CD4-positive, alpha-beta T cell treated with Interleukin-4 for 1 hour (primary cell): ENCODE data around the gene NBEA.

Source experiments
- DNase-seq, 2 donors: peaks; one replicate each; pipeline ENCODE4 v3.0.0-alpha.2; 2020 to 2022

Gene NBEA

DNA sequence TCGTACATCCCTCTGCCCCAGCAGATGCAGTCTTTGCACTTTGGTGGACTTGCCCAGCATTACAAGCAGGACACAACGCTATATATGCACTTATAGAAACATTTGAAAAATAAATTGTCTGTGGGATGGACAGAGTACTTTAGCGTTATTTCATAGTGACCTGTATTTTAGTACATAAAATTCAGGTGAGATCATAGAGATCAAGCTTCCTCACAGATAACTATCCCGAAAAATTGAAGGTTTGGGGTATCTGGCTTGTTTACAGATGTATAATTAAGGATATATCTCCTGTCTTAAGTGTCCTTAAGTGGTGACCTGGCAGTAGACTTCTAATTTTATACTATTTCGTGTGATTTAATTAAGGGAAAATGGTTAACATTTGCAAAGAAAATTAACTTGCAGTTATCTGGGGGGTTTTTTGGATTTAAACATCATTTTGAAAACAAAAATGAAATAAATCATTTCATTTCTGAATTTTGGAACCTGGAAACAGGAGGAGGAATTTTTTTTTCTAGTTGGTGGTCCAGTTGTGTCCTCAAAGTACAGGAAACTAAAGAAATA, 535.4 kb downstream of the NBEA start:
- no peak for DNase-seq

DNA sequence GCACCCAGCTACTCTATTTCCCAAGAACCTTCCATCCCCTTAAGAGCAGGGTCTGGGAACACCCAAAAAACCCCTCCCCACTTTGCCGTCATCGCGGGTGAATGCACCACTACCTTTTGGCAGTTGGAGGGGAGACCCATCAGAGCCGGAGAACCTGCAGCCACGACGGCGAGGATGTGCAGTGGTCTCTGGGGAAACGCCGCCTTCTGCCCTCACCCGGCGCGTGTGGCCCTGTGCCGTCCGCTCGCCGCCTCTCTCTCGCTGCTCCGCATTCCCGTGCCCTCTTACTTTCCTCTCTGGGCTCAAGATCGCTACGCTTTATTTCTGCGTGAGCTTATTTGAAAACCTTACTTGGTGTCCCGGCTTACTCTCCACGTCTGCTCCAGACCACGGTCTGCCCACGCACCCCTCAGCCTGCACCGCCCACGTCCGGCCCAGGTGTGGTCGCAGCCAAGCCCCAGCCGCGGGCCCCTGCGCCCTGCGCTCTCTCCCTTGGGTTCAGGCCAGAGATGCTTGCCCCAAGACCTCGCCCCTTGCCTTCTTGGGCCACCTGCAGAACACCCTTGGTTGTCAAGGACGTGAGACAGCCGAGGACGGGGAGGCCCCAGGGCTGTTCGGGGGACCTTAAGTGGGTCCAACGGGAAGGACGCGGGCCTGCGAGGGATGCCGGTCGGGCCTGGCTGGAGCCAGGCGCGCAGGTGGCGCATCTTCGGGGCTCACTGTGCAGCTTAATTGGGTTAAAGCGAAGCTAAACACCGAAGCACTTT, 536.4 kb downstream of the NBEA start:
- DNase-seq = no peak

DNA sequence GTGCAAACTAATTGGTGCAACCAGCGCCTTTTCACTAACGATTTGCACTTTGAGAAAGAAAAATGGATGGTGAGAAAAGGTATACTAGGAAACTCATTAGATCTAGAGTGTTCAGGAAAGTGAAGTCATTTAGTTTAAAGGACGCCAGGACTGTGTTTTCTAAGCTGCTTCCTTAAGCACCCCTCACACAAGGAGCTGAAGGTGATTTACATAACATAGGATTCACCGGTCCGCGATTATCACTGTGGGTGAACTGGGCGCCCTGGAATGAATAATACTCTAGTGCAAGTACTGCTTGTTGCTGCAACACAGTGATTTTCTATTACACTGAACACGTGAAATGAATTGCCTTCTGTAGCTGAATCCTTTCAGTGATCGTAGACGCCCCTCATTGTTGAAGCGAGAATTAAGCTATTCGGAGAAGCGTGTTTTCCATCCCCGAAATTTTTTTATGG, 537.0 kb downstream of the NBEA start:
- DNase-seq = no peak

- no peak for DNase-seq
Measured at GRCh38 chr13:35479706-35480105, 537.6 kb downstream of the NBEA start.

GRCh38 chr13:35480346-35480745, 538.3 kb downstream of the NBEA start:
- no peak for DNase-seq

DNA sequence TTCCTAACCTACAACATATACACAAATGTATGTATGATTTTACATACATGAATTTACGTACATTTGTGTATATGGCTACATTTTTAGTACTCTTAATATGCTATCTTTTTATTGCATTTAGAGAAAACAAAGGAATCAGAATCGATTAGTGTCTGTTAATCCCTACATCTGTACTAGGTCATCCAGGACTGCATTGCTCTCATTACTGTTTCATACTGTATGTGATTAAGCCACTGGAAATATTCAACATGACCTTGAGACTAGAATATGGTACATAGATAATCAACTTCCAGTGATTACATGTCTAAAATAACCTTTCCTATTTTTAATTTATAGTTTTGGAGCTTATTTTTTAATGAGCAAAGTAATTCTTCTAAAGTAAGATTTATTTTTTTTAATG, 539.7 kb downstream of the NBEA start:
- no peak for DNase-seq

DNA sequence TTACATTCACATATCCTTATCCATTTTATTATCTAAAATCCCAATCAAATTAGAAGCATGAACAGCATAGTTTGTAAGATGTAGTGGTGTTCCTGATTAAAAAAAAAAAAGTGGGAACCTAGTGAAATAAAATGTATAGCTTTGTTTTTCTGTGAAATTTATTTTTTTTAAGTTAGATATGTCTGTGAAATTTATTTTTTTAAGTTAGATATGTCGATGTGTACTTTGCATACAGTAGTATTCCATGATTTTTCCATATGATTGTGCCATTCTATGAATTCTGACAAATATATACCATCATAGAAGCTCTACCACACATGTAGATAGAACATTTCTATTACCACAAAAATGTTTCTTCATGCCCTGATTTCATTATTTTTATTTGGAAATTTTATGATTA, 540.5 kb downstream of the NBEA start:
- no peak for DNase-seq

DNA sequence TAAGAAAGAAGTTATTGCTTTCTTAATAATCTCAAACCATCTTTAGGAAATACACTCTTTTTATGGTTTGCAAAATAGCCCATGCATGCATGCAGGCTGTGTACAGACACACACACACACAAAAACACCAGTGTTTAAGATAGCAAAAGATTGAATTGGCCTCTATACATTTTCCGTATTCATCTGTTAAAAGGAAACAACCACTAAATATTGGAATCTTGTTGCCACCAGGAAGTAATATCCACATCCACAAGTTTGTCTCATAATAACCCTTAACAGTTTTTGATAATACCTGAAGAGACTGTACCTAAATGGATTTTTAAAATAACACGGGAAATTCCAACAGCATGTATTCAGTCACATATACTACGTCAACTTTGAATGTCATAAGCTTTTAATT, 541.7 kb downstream of the NBEA start:
- DNase-seq = no peak

DNA sequence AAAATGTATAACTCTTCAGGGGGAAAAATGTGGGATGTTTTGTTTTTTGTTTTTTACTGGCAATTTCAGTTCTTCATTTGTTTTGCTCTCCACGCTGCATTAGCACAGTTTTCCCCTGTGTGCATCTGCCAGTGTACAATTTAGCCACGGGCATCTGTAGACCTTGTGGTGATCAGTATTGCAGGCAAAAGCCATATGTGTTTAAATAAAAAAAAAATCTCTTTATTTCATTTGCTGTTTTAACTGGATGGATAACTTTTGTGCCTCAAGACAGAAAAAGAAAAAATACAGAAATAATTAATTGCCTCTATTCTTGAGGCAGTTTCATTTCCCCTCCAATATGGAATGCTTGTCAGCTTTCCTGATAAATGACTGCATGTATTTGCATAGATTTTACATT, 542.3 kb downstream of the NBEA start:
- no peak for DNase-seq

- DNase-seq = no peak
Measured at GRCh38 chr13:35485424-35485823, 543.4 kb downstream of the NBEA start.

GRCh38 chr13:35489050-35489449, 547.0 kb downstream of the NBEA start:
- DNase-seq = no peak

DNA sequence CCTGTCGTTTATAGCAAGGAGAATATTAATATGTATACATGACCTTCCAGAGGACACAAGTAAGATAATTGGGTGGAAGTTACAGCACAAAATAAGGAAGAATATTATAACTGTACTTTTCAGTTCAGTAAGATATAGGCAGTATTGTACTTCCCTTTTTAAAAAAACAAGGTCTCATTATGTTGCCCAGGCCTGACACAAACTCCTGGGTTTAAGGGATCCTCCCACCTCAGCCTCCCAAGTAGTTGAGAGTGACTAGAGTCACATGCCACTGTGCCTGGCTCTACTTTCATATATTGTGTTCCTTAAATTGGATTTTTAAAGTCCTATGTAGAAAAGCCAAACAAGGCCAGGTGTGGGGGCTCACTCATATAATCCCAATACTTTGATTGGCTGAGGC, 553.9 kb downstream of the NBEA start:
- no peak for DNase-seq

DNA sequence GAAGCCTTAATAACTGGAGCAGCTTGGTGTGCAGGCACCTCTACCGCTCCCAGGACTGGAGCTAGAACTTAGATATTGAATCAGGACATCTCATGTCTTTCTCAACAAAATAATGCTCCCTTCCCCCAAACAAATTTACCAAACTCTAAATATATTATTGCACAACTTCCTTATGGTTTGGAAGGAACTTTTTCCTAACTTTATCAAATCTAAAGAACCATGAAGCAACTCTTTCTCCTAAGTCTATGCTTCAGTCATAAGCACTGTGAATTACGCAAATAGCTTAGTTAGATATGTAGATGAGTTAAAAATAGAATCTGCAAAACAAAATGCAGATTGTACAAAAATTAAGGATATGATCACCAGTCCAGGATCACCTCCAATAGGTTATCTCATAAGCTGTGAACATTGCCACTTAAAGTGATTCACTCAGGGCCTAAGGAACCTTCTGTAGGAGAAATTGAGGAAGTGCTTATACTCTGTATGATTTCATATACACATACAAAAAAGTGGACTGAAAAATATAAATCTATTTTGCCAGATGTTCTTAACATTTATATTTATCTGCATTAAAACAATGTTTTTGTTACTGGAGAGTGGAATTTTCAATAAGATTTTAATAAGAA, 554.8 kb downstream of the NBEA start:
- DNase-seq = no peak

GRCh38 chr13:35498231-35498630, 556.2 kb downstream of the NBEA start:
- no peak for DNase-seq

DNA sequence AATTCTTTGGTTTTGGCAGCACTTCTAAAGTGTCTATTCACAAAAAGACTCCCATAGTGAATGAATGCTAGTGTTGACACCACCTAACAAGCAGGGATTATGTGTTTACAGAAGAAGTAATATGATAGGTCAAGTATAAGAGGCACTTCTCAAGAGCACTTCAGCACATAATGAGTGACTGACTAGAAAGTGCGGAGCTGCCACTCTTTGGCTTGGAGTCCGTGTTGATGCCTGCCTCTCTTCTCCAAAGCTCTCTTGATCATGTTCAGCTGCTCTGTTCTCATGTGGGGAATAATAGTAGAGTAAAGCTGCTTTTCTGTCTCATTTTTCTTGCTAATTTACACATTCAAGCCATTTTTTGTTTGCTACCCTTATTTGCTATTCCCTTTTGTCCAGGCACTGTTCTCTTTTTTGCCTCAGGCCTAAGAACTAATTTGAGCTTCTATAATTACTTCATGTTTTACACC, 557.2 kb downstream of the NBEA start:
- DNase-seq = no peak

DNA sequence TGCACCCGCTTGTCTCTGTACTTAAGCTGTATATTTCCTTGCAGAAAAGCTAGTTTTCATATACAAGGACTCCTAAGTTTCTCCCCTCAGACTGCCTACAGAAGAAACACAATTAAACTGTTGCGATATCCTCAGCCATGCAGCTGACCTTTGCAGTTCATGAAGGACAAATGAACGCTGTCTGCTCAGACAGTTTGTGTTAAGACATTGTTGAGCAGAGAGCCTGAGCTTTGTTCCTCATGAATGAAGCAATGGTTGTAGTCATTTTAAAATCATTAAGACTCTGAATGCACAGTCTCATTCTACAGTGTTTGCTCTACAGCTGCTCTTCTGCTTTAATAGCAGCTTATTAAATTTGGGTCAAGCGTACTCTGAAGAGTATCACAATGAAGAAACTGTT, 557.6 kb downstream of the NBEA start:
- no peak for DNase-seq

DNA sequence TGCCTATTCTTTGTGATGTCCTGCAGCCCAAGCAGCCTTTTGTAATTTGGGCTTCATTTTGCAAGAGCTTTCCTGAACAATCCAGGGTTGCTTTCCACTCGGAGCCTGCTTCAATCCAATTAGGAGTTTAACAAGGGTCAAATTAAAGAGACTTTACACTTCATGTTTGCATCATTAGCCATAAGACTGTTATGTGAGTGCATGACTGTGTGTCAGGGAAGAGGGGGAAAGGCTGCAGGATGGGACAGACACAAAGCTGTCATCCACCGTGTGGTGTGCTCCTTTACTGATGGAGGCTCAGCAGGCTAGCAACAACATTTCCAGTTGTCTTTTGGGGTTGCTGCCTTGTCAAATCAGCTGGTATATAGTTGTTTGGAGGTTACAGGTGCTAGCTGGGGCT, 558.1 kb downstream of the NBEA start:
- no peak for DNase-seq

DNA sequence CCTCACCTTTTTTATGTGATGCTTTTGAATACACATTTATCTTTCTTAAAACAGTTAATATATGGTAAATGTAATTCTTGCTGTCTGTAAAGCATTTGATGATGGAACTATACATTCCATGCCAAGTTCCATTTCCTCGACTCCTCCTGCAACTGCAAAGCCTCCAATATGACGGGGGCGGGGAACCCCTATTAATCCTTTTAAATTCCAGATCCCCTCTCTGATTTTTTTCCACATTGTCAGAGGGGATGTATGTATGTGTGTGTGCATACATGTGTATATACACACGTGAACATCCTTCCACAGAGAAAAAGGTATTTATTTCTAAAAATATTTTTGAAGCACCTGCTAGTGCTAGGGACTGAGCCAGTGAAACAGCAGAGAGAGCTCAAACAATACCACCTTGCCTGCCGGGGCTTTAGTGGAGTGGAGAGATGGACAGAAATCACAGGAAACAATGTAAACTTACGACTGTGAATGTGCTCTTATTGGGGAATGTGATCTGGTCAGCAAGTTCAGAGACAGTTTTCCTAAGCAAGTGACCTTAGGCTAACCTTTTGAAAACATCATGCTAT, 559.7 kb downstream of the NBEA start:
- DNase-seq = no peak

DNA sequence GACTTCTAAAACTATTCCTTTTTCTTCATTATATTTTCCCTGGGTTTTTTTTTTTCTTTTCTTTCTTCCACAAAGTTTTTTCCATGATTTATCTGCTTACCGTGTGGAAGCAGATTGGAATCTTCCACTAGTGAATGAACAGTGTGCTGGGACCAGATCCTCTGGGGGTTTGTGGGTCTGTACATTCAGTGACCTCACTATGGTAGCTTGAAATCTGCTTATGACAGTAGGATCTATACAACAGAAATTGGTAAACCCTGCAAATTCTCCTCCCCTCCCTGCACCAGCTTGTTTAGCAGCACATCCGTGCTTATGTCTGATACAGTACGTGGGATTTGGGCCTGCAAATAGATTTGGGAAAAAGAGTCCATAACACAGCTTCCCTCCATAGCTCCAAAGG, 560.4 kb downstream of the NBEA start:
- DNase-seq = no peak

DNA sequence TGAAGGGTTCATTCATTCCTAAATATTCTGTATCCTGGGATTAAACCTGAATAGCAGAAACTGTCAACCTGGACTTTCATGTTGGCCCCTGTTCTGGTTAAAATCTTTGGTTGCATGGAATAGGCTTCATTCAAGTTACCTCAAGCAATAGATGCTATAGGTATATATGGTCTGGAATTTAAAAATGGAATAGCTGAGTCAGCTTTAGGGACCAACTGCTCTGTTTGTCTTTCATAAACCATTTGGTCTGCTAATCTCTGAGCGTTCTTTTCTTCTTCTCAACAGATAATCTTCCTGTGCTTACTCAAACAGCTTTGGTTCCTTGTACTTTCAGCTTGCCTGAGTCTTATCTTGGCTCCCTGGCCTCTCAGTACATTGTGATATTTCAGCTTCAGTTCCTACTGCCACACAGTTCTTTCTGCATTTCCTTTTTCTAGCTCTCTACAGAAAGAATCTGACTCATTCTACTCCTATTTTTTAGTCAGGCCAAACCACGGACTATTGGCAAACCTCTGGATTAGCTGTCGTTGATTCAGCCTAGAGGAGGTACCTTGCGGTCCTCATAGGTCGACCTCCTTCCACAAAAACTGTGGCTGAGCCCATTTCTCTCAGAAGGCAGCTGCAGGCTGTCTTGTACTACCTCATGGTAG, 570.3 kb downstream of the NBEA start:
- no peak for DNase-seq

- no peak for DNase-seq
Measured at GRCh38 chr13:35514061-35514477, 572.0 kb downstream of the NBEA start.

- no peak for DNase-seq
Measured at GRCh38 chr13:35514801-35515502, 572.9 kb downstream of the NBEA start.
